Thoracic aorta (tissue), 2 donors: ENCODE data around the gene GPX5. TPM values are rescaled to one million over a fixed set of nuclear protein-coding genes. Genes with fewer than 3 reads are reported as not detected.

Experiments used
- ATAC-seq: fragments of 150-250 bp; one replicate; pipeline ENCODE4 v1.8.0; 2017; ENCODE audit warnings: low read depth; ENCODE audit not compliant: insufficient number of reproducible peaks, low FRiP score
- DNase-seq: peaks from one replicate; pipeline ENCODE4 v3.0.0-alpha.2; 2020; ENCODE audit warnings: low spot score
- H3K27ac ChIP-seq, 2 donors: fragments of 200-600 bp; sonication (generic); 1 replicate in 1 of 2; 2 replicates in 1 of 2; pipeline ENCODE4 v1.5.1; 2016; ENCODE audit warnings: mild to moderate bottlenecking in 2 of 2, moderate library complexity in 2 of 2
- H3K27me3 ChIP-seq: fragments of 200-600 bp; sonication (generic); replicated peaks from 2 replicates; pipeline ENCODE4 v1.6.0; 2016; ENCODE audit warnings: mild to moderate bottlenecking; ENCODE audit not compliant: insufficient read depth
- H3K36me3 ChIP-seq: fragments of 200-600 bp; sonication (generic); one replicate; pipeline ENCODE4 v1.5.1; 2016
- H3K4me1 ChIP-seq, 2 donors: fragments of 200-600 bp; sonication (generic); 1 replicate in 1 of 2; 2 replicates in 1 of 2; pipeline versions ENCODE4 v1.5.1 to v1.6.0; 2016; ENCODE audit warnings: low read depth in 2 of 2, mild to moderate bottlenecking in 1 of 2; ENCODE audit not compliant: control insufficient read depth in 1 of 2
- H3K4me3 ChIP-seq: fragments of 200-600 bp; sonication (generic); 2 replicates; pipeline ENCODE4 v1.5.1; 2016; ENCODE audit warnings: mild to moderate bottlenecking
- H3K9me3 ChIP-seq: fragments of 200-600 bp; sonication (generic); 2 replicates; pipeline ENCODE4 v1.5.1; 2016
- CTCF ChIP-seq: fragments of 200-600 bp; sonication (generic); IDR thresholded peaks from one replicate; pipeline ENCODE4 v1.5.1; 2019; ENCODE audit warnings: antibody characterized with exemption
- total RNA-seq, 2 donors: library from RNA; depleted of rRNA; stranded (reverse); fragments of >200 nt; gene quantifications; one replicate each; pipeline versions ENCODE4 v1.1.0 to v1.2.3, GENCODE V29; 2016

GPX5 gene
- total RNA-seq, 2 donors from 2014 or later = not detected

GRCh38 chr6:28580475-28580874, 54.8 kb downstream of the GPX5 start:
- TF ChIP-seq CTCF = no peak
- H3K27ac ChIP-seq = no peak overlapping the region
- no peak overlapping the region for H3K4me3 ChIP-seq
- DNase-seq = no peak
- ATAC-seq = no peak
- no peaks in the 10 kb centered on the region for H3K36me3 ChIP-seq
- no peaks in the 10 kb centered on the region for H3K27me3 ChIP-seq
- no peaks in the 10 kb centered on the region for H3K4me1 ChIP-seq
- H3K9me3 ChIP-seq = no peaks in the 10 kb centered on the region

GRCh38 chr6:28583463-28583862, 57.8 kb downstream of the GPX5 start:
- Histone ChIP-seq H3K36me3 (no peaks in the 10 kb centered on the region), H3K27me3 (no peaks in the 10 kb centered on the region), H3K4me1 (peaks cover 0 to 16% of the 10 kb centered on the region in 2 donors), H3K27ac (no peak overlapping the region), H3K9me3 (no peaks in the 10 kb centered on the region), H3K4me3 (no peak overlapping the region)
- ATAC-seq = no peak
- no peak for DNase-seq
- no peak for TF ChIP-seq CTCF

Other genes with a start within 250 kb of the GPX5 start
- 1 to 10 TPM; 7.3 to 8.3 TPM for gene PGBD1, start 244.3 kb upstream of the GPX5 start, total RNA-seq
- 10 to 100 TPM in 1 of 2 donors, 1 to 10 TPM in 1; 4.2 to 15.4 TPM for gene ZSCAN31, start 189.7 kb upstream of the GPX5 start, total RNA-seq
- 1 to 10 TPM; 3.4 to 4.5 TPM for gene ZKSCAN3, start 175.9 kb upstream of the GPX5 start, total RNA-seq
- gene ZSCAN12, start 126.1 kb upstream of the GPX5 start, total RNA-seq = 1 to 10 TPM; 1.6 to 4.3 TPM
- 1 to 10 TPM; 1.6 to 1.9 TPM for gene ZSCAN23, start 82.4 kb upstream of the GPX5 start, total RNA-seq
- gene GPX6, start 10.1 kb upstream of the GPX5 start, total RNA-seq = not detected